Endodermal cell (in vitro differentiated cells): ENCODE results near the gene MBOAT7. TPM values are rescaled to one million over a fixed set of nuclear protein-coding genes. Genes with fewer than 3 reads are reported as not detected.

Experiments
- DNase-seq: peaks from one replicate; pipeline ENCODE4 v3.0.0-alpha.2; 2017
- H3K27ac ChIP-seq: 2 replicates; pipeline ENCODE4 v1.5.1; 2013; ENCODE audit warnings: mild to moderate bottlenecking, low read depth, low read length, moderate library complexity
- H3K27me3 ChIP-seq: 2 replicates; pipeline ENCODE4 v1.6.1; 2013; ENCODE audit warnings: mild to moderate bottlenecking, low read length, moderate library complexity; ENCODE audit not compliant: insufficient read depth, control insufficient read depth, poor library complexity, severe bottlenecking
- H3K36me3 ChIP-seq: 2 replicates; pipeline ENCODE4 v1.7.0; 2013; ENCODE audit warnings: mild to moderate bottlenecking, low read length, moderate library complexity; ENCODE audit not compliant: control insufficient read depth, insufficient read depth
- H3K4me1 ChIP-seq: one replicate; pipeline ENCODE4 v1.7.0; 2013; ENCODE audit warnings: low read length; ENCODE audit not compliant: control insufficient read depth, insufficient read depth
- H3K4me3 ChIP-seq: 2 replicates; pipeline ENCODE4 v1.5.1; 2013; ENCODE audit warnings: mild to moderate bottlenecking, low read length, moderate library complexity
- H3K9ac ChIP-seq: 2 replicates; pipeline ENCODE4 v1.6.1; 2013; ENCODE audit warnings: mild to moderate bottlenecking, low read length, moderate library complexity; ENCODE audit not compliant: poor library complexity, severe bottlenecking; ENCODE audit errors: extremely low read depth
- H3K9me3 ChIP-seq: 2 replicates; pipeline ENCODE4 v1.6.1; 2013; ENCODE audit warnings: mild to moderate bottlenecking, low read length, moderate library complexity; ENCODE audit not compliant: control insufficient read depth
- H3K27ac Mint-ChIP-seq: 2 replicates; pipeline ENCODE4 v1.8.0; 2020; ENCODE audit warnings: mixed read lengths
- H3K27me3 Mint-ChIP-seq: 2 replicates; pipeline ENCODE4 v1.8.0; 2021; ENCODE audit warnings: mild to moderate bottlenecking, mixed read lengths; ENCODE audit not compliant: insufficient read depth
- H3K36me3 Mint-ChIP-seq: 2 replicates; pipeline ENCODE4 v1.8.0; 2020; ENCODE audit warnings: low read depth, mixed read lengths
- H3K4me1 Mint-ChIP-seq: 2 replicates; pipeline ENCODE4 v1.8.0; 2020; ENCODE audit warnings: mixed read lengths
- H3K4me3 Mint-ChIP-seq: 2 replicates; pipeline ENCODE4 v1.8.0; 2020; ENCODE audit warnings: mild to moderate bottlenecking, moderate library complexity, mixed read lengths
- H3K9me3 Mint-ChIP-seq: 2 replicates; pipeline ENCODE4 v1.8.0; 2020; ENCODE audit warnings: mild to moderate bottlenecking, mixed read lengths
- CTCF ChIP-seq: fragments of 200-600 bp; sonication (generic); conservative IDR thresholded peaks from 2 replicates; pipeline ENCODE4 v1.5.0; 2021; ENCODE audit warnings: antibody characterized with exemption, mild to moderate bottlenecking
- WGBS, 2 experiments: methylation state at CpG; one replicate each; pipeline versions ENCODE4 v1.1.5 to v1.1.7; 2013; ENCODE audit warnings: missing lambda C conversion rate in 2 of 2, mixed read lengths in 1 of 2; ENCODE audit not compliant: insufficient coverage in 1 of 2, insufficient read length in 1 of 2; 5-methylcytosine and 5-hydroxymethylcytosine counted together
- total RNA-seq, 2 donors: library from RNA; stranded (reverse); fragmentation: NEBNext Ultra II Directional in 1 of 2; extraction: Animal tissue kit (Norgen Biotek cat#: 25700) in 1 of 2; gene quantifications; 2 replicates in 1 of 2; 3 replicates in 1 of 2; pipeline ENCODE4 v1.2.1, GENCODE V29; 2021

Gene MBOAT7
- total RNA-seq, 2 donors from 2014 or later: 126 to 131 TPM

- Mint-ChIP-seq H3K27ac (peak overlapping the region; percentile 66), H3K36me3 (peaks cover 47% of the 10 kb centered on the region), H3K9me3 (no peaks in the 10 kb centered on the region), H3K4me1 (no peaks in the 10 kb centered on the region), H3K4me3 (no peak overlapping the region), H3K27me3 (no peaks in the 10 kb centered on the region)
- Histone ChIP-seq H3K27me3 (no peaks in the 10 kb centered on the region), H3K4me3 (no peak overlapping the region), H3K27ac (peak overlapping the region; percentile 90), H3K9ac (peak overlapping the region; percentile 25), H3K9me3 (no peaks in the 10 kb centered on the region), H3K36me3 (peaks cover 46% of the 10 kb centered on the region), H3K4me1 (no peaks in the 10 kb centered on the region)
- 34 to 52% methylated on average over 7 to 10 of the region's 10 CpGs for WGBS, 2 experiments
- peak; percentile 97 for DNase-seq
- TF ChIP-seq CTCF: peak; percentile 79
Observed at GRCh38 chr19:54179921-54180461, 9.4 kb downstream of the MBOAT7 start.

- Mint-ChIP-seq H3K27me3 (no peaks in the 10 kb centered on the region), H3K27ac (peak overlapping the region; percentile 48), H3K9me3 (no peaks in the 10 kb centered on the region), H3K36me3 (peaks cover 49% of the 10 kb centered on the region), H3K4me1 (no peaks in the 10 kb centered on the region), H3K4me3 (no peak overlapping the region)
- WGBS, 2 experiments: 83 to 90% methylated on average over 8 to 10 of the region's 10 CpGs
- Histone ChIP-seq H3K4me1 (no peaks in the 10 kb centered on the region), H3K36me3 (peaks cover 46% of the 10 kb centered on the region), H3K27me3 (no peaks in the 10 kb centered on the region), H3K9me3 (no peaks in the 10 kb centered on the region), H3K9ac (peak overlapping the region; percentile 0), H3K4me3 (no peak overlapping the region), H3K27ac (peak overlapping the region; percentile 90)
- TF ChIP-seq CTCF: no peak
- no peak for DNase-seq
Observed at GRCh38 chr19:54179262-54179852, 10.0 kb downstream of the MBOAT7 start.

- Histone ChIP-seq H3K27me3 (no peaks in the 10 kb centered on the region), H3K4me3 (no peak overlapping the region), H3K36me3 (peaks cover 40% of the 10 kb centered on the region), H3K4me1 (no peaks in the 10 kb centered on the region), H3K27ac (peak overlapping the region; percentile 90), H3K9me3 (no peaks in the 10 kb centered on the region), H3K9ac (no peak overlapping the region)
- no peak overlapping the region for H3K4me3 Mint-ChIP-seq
- peaks cover 43% of the 10 kb centered on the region for H3K36me3 Mint-ChIP-seq
- H3K4me1 Mint-ChIP-seq: no peaks in the 10 kb centered on the region
- no peak for TF ChIP-seq CTCF
- peak; percentile 87 for DNase-seq
- no peak overlapping the region for H3K27ac Mint-ChIP-seq
- H3K9me3 Mint-ChIP-seq: no peaks in the 10 kb centered on the region
- H3K27me3 Mint-ChIP-seq: no peaks in the 10 kb centered on the region
- WGBS, 2 experiments: 88 to 92% methylated on average over 14 to 23 of the region's 23 CpGs
Observed at GRCh38 chr19:54178581-54179261, 10.7 kb downstream of the MBOAT7 start.
